Neutrophil (primary cell): ENCODE data around the gene CBLL1.

Experiments used
- H3K27ac ChIP-seq: fragments of 200-600 bp; sonication (generic); 2 replicates; pipeline ENCODE4 v1.5.1; 2016; ENCODE audit warnings: mild to moderate bottlenecking, moderate library complexity
- H3K27me3 ChIP-seq: fragments of 200-600 bp; sonication (generic); 2 replicates; pipeline ENCODE4 v1.6.0; 2016; ENCODE audit warnings: mild to moderate bottlenecking
- H3K36me3 ChIP-seq: fragments of 200-600 bp; sonication (generic); 2 replicates; pipeline ENCODE4 v1.5.1; 2017
- H3K4me1 ChIP-seq, 2 experiments: fragments of 200-600 bp in 1 of 2; sonication (generic) in 1 of 2; 1 replicate in 1 of 2; 2 replicates in 1 of 2; pipeline versions ENCODE4 v1.5.1 to v1.6.1; 2013 to 2016; ENCODE audit warnings: low read depth in 1 of 2, low read length in 1 of 2, mild to moderate bottlenecking in 1 of 2, moderate library complexity in 1 of 2; ENCODE audit not compliant: control insufficient read depth in 1 of 2, insufficient read depth in 1 of 2
- H3K4me3 ChIP-seq, 2 experiments: fragments of 200-600 bp in 1 of 2; sonication (generic) in 1 of 2; 1 replicate in 1 of 2; 2 replicates in 1 of 2; pipeline ENCODE4 v1.5.1; 2013 to 2016; ENCODE audit warnings: low read depth in 1 of 2, low read length in 1 of 2, mild to moderate bottlenecking in 1 of 2, moderate library complexity in 1 of 2
- H3K9me3 ChIP-seq: fragments of 200-600 bp; sonication (generic); 2 replicates; pipeline ENCODE4 v1.5.1; 2016
- TF ChIP-seq, protein P1 (sequence below): fragments of 200-600 bp; sonication (generic); IDR thresholded peaks from 2 replicates; pipeline ENCODE4 v1.5.1; 2016; ENCODE audit warnings: antibody characterized with exemption

Gene CBLL1

DNA sequence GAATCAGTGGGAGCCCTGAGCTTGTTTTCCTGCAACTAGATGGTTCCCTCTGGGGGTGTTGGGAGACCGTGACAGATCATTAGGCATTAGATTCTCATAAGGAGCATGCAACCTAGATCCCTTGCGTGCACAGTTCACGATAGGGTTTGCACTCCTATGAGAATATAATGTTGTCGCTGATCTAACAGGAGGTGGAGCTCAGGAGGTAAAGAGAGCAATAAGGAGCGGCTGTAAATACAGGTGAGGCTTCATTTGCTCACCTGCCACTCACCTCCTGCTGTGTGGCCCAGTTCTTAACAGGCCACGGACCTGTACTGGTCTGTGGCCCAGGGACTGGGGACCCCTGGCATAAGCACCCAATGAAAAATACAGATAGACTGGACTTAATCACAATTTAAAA is 48.4 kb downstream of the CBLL1 start:
- Histone ChIP-seq H3K36me3 (no peaks in the 10 kb centered on the region), H3K27ac (no peak overlapping the region), H3K4me1 (no peaks in the 10 kb centered on the region), H3K4me3 (no peak overlapping the region), H3K27me3 (peaks cover 7% of the 10 kb centered on the region), H3K9me3 (no peaks in the 10 kb centered on the region)
- TF ChIP-seq, protein P1, sequence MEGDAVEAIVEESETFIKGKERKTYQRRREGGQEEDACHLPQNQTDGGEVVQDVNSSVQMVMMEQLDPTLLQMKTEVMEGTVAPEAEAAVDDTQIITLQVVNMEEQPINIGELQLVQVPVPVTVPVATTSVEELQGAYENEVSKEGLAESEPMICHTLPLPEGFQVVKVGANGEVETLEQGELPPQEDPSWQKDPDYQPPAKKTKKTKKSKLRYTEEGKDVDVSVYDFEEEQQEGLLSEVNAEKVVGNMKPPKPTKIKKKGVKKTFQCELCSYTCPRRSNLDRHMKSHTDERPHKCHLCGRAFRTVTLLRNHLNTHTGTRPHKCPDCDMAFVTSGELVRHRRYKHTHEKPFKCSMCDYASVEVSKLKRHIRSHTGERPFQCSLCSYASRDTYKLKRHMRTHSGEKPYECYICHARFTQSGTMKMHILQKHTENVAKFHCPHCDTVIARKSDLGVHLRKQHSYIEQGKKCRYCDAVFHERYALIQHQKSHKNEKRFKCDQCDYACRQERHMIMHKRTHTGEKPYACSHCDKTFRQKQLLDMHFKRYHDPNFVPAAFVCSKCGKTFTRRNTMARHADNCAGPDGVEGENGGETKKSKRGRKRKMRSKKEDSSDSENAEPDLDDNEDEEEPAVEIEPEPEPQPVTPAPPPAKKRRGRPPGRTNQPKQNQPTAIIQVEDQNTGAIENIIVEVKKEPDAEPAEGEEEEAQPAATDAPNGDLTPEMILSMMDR, result no peak

DNA sequence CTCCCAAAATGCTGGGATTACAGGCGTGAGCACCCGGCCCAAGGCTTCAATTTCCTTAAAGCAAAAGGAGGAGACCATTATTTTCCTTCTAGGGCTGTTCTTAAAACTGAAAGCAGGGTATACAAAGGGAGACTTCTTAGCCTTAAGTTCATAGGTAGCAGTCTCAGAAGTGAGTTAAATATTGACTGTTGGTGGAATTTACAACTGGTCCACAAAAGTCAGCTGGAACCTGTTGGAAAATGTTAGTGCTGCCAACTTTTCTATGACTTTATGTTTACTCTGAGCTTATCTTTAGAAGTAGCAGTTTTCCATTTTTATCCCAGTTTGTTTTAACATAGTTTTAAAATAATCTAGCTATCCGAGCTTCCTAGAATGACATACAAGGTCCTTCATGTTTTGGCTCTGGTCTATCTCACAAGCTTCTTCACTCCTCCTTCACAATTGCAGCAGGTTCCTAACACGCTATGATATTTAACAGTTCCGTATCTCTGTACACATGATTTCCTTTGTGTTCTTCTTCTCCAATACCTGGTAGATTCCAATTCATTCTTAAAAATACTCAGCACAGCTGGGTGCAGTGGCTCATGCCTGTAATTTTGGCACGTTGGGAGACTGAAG is 55.8 kb downstream of the CBLL1 start:
- Histone ChIP-seq H3K4me3 (no peak overlapping the region), H3K27ac (no peak overlapping the region), H3K4me1 (no peaks in the 10 kb centered on the region), H3K9me3 (no peaks in the 10 kb centered on the region), H3K36me3 (no peaks in the 10 kb centered on the region), H3K27me3 (peaks cover 6% of the 10 kb centered on the region)
- TF ChIP-seq, protein P1, result no peak

DNA sequence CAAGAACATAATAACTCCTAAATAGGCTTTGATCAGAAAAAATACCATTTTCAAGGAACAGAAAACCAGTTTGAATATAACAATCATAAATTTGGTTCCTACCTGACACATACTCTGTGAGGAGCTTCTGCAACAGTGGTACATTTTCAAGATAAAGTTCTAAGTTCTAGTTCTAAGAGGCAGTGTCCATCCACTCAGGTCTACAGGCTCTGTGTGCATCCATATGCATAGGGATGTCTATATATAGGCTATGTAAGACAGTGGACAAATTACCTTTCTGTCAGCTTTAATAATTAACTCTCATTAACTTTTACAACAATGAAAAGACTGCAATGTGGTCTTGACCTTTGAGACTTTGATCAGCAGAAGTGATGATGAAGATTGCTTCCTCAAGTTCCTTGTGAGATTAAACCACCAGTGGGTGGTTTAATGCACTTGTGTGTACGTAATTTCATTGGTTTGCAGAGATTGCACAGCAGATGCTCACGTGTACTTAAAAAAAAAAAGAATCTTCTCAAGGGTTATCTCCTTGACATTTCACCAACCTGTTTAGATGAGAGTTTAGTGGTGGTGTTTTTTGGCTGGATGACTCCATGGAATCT is 59.2 kb downstream of the CBLL1 start, which contains the start of gene SLC26A3:
SLC26A3 (minus strand) TSS at position 215 of the 602 bp plus-strand sequence. CDS start 8,714 bp downstream, outside the sequence.
- H3K9me3 ChIP-seq, result no peaks in the 10 kb centered on the region
- H3K4me1 ChIP-seq, result no peaks in the 10 kb centered on the region
- no peaks in the 10 kb centered on the region for H3K36me3 ChIP-seq
- TF ChIP-seq, protein P1, result no peak
- H3K27ac ChIP-seq, result no peak within 1 kb of the TSS
- no peak within 1 kb of the TSS for H3K4me3 ChIP-seq
- H3K27me3 ChIP-seq, result peaks cover 6% of the 10 kb centered on the region

DNA sequence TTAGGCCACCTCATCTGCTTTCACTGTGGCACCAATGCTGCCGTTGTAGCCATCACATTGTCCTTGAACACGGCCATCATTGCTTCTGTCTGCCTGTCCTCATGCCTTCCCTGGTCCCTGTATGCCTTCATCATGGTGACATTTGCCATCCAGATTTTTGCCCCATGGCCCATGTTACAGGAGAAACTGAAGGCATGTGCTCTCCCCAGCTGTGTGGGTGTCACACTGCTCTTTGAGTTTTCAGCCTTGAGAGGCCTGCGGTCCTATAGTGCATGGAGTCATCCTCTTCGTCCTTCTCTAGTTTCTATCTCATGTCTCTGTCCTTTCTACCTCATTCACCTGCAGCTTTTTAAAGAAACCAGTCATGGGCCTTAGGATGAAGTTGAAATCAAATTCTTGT is 65.2 kb downstream of the CBLL1 start:
- Histone ChIP-seq H3K9me3 (no peaks in the 10 kb centered on the region), H3K36me3 (no peaks in the 10 kb centered on the region), H3K27me3 (no peaks in the 10 kb centered on the region), H3K4me1 (no peaks in the 10 kb centered on the region), H3K27ac (no peak overlapping the region), H3K4me3 (no peak overlapping the region)
- TF ChIP-seq, protein P1, result no peak

DNA sequence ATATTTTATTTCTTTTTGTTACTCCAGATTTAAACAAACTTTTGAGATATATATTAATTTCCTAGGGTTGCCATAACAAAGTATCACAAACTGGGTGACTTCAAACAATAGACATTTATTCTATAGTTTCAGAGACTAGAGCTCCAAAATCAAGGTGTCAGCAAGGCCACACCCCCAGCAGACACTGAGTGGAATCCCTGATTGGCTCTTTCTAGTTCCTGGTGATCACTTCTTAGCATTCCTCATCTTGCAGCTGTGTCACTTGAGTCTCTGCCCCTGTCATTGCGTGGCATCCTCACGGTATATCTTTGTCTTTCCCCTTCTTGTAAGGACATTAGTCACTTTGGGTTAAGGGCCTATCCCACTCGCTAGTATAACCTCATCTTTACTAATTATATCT is 66.7 kb downstream of the CBLL1 start:
- Histone ChIP-seq H3K9me3 (no peaks in the 10 kb centered on the region), H3K27ac (no peak overlapping the region), H3K27me3 (no peaks in the 10 kb centered on the region), H3K4me1 (no peaks in the 10 kb centered on the region), H3K36me3 (no peaks in the 10 kb centered on the region), H3K4me3 (no peak overlapping the region)
- TF ChIP-seq, protein P1, result no peak
